Activated CD4-positive, alpha-beta T cell treated with anti-CD3 and anti-CD28 coated beads, Interleukin-2, amount 10 ng/mL, durations not matched to agents 24 days and 14 days (primary cell): ENCODE data around the gene SPRED2. TPM values are rescaled to one million over a fixed set of nuclear protein-coding genes. Genes with fewer than 3 reads are reported as not detected.

Experiments
- DNase-seq: peaks from one replicate; pipeline ENCODE4 v3.0.0; 2022
- H3K27ac Mint-ChIP-seq: one replicate; pipeline ENCODE4 v1.8.0; 2022; ENCODE audit warnings: mild to moderate bottlenecking, mixed read lengths
- H3K27me3 Mint-ChIP-seq: one replicate; pipeline ENCODE4 v1.8.0; 2022; ENCODE audit warnings: mixed read lengths
- H3K36me3 Mint-ChIP-seq: one replicate; pipeline ENCODE4 v1.8.0; 2022; ENCODE audit warnings: low read depth, mild to moderate bottlenecking, mixed read lengths
- H3K4me1 Mint-ChIP-seq: one replicate; pipeline ENCODE4 v1.8.0; 2021; ENCODE audit warnings: mixed read lengths
- H3K4me3 Mint-ChIP-seq: one replicate; pipeline ENCODE4 v1.8.0; 2022; ENCODE audit warnings: mild to moderate bottlenecking, moderate library complexity, mixed read lengths
- H3K9me3 Mint-ChIP-seq: one replicate; pipeline ENCODE4 v1.8.0; 2021; ENCODE audit warnings: mixed read lengths
- intact Hi-C: fragments of 100-400 bp; cut with micrococcal nuclease; formaldehyde crosslinking; loops from one replicate; pipeline ENCODE4 v1.15.1; 2023
- total RNA-seq: library from RNA; stranded (reverse); gene quantifications from 2 replicates; pipeline ENCODE4 v1.2.3, GENCODE V29; 2022

SPRED2 gene
- total RNA-seq, 1 donor from 2014 or later = 9.2 TPM

DNA sequence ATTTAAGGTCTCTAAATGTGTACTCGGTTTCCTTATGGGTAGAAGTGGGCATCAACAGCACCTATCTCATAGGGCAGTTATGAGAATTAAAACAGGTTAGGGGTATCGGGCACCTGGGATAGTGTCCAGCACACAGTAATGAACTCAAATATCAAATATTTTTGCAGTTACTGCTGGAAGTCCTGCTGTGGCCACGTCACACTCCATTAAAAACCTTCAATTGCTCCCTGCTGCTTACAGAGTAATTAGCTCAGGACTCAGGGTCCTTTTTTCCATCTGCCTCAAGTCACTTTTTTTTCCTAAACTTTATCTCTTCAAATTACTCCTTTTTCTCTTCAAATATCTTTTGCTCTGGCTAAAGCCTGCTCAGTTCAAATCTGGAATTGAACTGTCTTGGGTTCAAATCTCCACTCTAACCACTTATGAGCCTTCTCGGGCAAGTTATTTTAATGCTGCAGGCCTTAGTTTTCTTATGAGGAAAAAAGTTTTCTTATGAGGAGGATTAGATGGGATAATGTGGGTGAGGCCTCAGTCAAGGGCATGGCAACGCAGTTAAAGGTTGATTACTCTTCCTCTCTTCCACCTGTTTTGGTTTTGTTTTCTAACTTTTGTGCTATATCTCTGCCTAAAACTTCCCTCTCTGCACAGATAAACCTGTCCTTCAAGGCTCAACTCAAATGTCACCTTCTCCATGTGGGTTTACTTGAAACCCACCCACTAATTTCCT lies 36.6 kb downstream of the SPRED2 start:
- Mint-ChIP-seq H3K36me3 (peaks cover 6% of the 10 kb centered on the region), H3K9me3 (peaks cover 5% of the 10 kb centered on the region), H3K4me3 (no peak overlapping the region), H3K4me1 (peaks cover 47% of the 10 kb centered on the region), H3K27me3 (peaks cover 6% of the 10 kb centered on the region), H3K27ac (no peak overlapping the region)
- intact Hi-C loops = loop anchor here (2.0 kb wide), 1 partner anchor 21 kb away; no protein-coding TSS in a partner anchor
- DNase-seq = no peak

DNA sequence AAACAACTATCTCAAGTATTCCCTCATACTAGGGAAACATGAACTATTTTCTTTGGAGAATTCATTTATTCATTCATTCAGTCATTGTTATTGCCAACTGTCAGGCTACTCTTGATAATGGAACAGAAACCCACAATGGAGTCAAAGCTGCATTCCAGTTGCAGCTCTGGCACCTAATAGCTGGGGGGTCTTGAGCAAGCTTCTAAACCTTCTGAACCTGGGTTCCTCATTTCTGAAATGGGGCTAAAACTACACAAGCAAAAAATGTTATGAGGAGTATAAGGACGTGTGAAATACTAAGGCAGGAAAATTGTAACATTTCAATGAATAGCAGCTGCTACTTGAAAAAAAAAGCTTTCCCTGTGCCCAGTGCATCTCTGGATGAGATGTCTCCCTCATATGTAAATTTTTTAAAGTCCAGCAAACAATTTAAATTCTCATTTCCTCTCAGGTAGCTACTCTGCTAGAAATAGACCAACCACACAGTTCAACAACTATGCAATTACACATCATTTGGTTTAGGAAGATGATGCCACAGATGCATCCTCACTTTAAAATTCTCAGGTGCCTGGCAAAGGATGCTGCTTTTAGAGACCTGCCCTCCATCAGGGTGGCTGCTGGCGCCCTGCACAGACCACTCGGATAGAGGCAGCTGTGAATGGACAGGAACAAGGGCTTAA lies 38.5 kb downstream of the SPRED2 start:
- no peak for DNase-seq
- H3K27me3 Mint-ChIP-seq = peaks cover 5% of the 10 kb centered on the region
- intact Hi-C loops = no loop called here

DNA sequence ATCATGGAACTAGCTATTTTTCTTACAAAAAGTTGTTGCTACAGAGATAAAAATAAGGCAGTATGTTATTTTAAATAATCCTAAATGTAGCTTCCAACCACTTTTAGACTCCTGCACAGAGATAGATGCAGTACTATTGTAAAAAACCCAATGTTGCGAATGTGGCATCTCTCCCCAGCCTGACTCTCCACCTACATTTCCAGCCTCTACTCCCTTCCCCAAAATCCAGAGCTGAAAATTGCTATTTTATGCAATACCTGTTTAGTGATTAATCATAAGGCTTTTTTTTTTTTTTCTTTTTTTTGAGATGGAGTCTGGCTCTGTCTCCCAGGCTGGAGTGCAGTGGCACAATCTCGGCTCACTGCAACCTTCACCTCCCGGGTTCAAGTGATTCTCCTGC lies 39.4 kb downstream of the SPRED2 start:
- Mint-ChIP-seq H3K36me3 (peaks cover 2% of the 10 kb centered on the region), H3K9me3 (peaks cover under 1% of the 10 kb centered on the region), H3K4me1 (peaks cover 57% of the 10 kb centered on the region), H3K4me3 (no peak overlapping the region), H3K27ac (no peak overlapping the region), H3K27me3 (peaks cover 5% of the 10 kb centered on the region)
- intact Hi-C loops = no loop called here
- DNase-seq = no peak

More for the DNA sequence above, 38.5 kb downstream of the SPRED2 start:
- Mint-ChIP-seq H3K4me3 (no peak overlapping the region), H3K9me3 (peaks cover 5% of the 10 kb centered on the region), H3K27ac (no peak overlapping the region), H3K36me3 (peaks cover 6% of the 10 kb centered on the region), H3K4me1 (peaks cover 58% of the 10 kb centered on the region)

DNA sequence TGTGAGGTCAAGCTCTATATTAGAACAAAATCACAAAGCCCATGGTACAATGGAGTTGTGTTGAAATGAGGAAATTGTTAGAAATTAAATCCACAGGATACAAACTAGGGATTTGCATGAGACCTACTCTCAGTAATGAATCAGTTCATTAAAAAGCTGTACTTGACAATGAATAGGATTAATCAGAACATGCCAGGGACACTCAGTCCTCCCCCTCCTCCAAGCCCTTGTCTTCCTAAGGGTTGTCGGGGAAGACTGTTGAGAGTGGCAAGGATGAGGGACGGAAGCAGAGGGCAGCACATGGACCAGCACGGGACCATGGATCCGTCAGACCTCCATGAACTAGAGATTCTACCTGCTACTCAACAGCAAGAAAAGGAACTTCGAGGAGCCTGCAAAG lies 39.8 kb downstream of the SPRED2 start:
- Mint-ChIP-seq H3K27me3 (peaks cover 5% of the 10 kb centered on the region), H3K36me3 (peaks cover 2% of the 10 kb centered on the region), H3K4me1 (peaks cover 54% of the 10 kb centered on the region), H3K4me3 (no peak overlapping the region), H3K9me3 (no peaks in the 10 kb centered on the region), H3K27ac (no peak overlapping the region)
- DNase-seq = no peak
- intact Hi-C loops = no loop called here

DNA sequence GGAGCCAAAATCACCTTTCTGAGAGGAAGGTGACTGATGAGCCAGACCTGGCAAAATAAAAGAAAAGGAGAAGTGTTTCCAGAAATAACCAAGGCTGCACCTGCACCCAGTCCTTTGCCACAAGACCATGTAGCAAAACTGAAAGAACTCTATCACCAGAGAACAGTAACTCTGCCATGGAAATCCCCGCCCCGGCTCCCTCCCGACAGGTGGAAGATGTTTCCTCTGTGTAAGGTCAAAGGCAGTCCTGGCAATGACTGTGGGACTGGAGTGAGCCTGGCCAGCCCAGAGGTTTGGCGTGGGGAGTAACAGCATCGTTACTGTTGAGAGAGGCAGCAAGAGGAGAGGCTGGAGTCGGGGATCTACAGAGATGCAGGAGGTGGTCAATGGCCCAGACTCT lies 42.3 kb downstream of the SPRED2 start:
- peaks cover 8% of the 10 kb centered on the region for H3K27me3 Mint-ChIP-seq
- H3K4me3 Mint-ChIP-seq = peak overlapping the region; percentile 58
- H3K4me1 Mint-ChIP-seq = peaks cover 36% of the 10 kb centered on the region
- no peaks in the 10 kb centered on the region for H3K9me3 Mint-ChIP-seq
- H3K36me3 Mint-ChIP-seq = no peaks in the 10 kb centered on the region
- peak; percentile 83 for DNase-seq
- H3K27ac Mint-ChIP-seq = no peak overlapping the region
- intact Hi-C loops = no loop called here

DNA sequence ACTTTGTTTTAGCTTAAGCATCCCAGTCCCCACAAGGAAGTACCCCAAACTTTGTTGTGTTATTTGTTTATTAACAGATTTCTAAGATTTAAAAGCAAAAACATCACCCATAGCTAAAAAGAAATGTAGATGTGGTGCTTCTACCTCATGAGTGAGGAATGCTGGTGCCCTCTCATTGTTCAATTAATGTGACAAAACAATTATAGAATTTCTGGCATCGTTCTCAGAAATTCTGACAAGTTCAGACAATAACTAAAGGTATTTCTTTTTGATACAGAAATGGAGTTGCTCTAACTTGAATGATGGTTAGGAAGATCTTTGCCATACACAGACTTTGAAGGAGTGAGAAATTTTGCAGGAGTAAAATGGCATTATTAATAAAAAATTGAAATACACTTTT lies 42.9 kb downstream of the SPRED2 start:
- intact Hi-C loops = no loop called here
- Mint-ChIP-seq H3K36me3 (no peaks in the 10 kb centered on the region), H3K4me3 (no peak overlapping the region), H3K9me3 (no peaks in the 10 kb centered on the region), H3K27me3 (peaks cover 8% of the 10 kb centered on the region), H3K27ac (no peak overlapping the region), H3K4me1 (peaks cover 34% of the 10 kb centered on the region)
- DNase-seq = no peak

DNA sequence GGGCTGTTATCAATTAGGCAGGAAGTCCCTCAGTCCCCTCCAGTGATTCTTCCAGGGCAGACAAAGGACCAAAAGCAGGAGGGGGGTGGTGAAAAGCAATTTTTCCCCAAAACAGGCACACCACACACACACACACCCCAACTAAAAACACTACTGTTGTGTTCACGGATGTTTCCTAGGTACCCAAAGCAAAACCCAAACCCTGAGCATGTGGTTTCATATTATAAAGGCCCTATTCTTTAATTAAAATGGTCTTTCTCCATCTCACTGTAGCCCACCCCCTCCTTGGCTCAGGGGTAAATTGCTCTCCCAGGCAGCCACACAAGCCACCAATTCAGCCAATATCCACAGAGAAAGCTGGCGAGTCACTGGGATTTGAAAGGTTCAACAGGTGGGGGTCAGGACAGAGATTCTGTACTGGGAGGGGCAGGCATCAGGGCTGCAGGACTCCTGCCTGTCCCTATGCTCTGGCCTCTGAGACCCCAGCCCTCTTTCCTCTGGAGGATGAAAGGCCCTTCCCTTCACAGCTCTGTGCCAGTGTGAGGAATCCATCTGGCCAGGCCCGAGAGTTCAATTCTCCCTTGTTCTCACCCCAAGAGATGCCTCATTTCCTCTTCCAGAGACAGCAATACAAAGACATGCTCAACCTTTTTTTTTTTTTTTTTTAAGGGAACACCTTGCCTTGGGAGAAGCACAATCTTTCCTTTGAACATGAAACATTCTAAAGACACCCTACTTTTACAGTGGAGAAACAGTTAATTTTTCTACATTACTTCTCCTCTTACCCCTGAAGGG lies 43.6 kb downstream of the SPRED2 start:
- DNase-seq = no peak
- no peak overlapping the region for H3K27ac Mint-ChIP-seq
- H3K27me3 Mint-ChIP-seq = peaks cover 8% of the 10 kb centered on the region
- intact Hi-C loops = no loop called here
- no peak overlapping the region for H3K4me3 Mint-ChIP-seq
- H3K36me3 Mint-ChIP-seq = no peaks in the 10 kb centered on the region
- H3K9me3 Mint-ChIP-seq = no peaks in the 10 kb centered on the region
- H3K4me1 Mint-ChIP-seq = peaks cover 28% of the 10 kb centered on the region

DNA sequence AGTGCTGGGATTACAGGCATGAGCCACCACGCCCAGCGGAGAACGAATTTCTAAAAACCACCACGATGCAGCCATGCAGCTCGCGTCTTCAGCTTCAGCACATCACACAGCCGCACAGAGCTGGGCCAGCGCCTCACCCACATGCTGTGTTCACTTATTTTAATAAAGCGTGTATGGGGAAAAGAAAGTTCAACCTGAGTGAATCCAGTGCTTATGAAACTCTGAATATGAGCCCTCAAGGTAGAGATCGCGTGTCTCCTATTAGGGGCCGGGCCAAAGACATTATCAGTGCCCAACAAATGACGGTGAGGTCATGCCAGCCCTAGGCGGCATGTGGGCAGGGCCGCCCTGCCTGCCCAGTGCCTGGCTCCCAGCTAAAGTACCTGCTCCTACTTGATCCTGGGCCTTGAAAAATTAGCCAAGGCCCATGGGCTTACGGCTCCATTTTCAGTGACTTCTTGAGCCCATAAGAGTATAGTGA lies 44.3 kb downstream of the SPRED2 start:
- no peak overlapping the region for H3K4me3 Mint-ChIP-seq

DNA sequence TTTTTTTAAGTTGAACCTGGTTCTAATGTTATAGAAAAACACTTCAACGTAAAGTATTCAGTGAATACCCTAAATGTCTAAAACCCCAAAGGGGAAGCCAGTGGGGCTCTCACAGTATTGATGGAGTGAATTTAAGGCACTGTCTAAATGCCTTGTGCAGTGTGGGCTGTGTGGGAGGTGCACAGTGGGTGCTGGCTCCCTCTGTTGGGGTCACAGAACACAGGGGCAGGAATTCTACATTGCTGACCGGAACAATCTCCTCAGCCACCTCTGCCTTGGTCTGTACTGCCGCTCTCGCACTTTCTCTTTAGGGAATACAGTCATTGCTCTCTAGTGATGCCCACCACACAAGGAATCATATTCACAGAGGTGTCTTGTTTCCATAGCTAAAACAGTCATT lies 45.4 kb downstream of the SPRED2 start:
- peaks cover 4% of the 10 kb centered on the region for H3K27me3 Mint-ChIP-seq
- H3K4me1 Mint-ChIP-seq = peaks cover 38% of the 10 kb centered on the region

More for the DNA sequence above, 44.3 kb downstream of the SPRED2 start:
- peaks cover 31% of the 10 kb centered on the region for H3K4me1 Mint-ChIP-seq
- no peaks in the 10 kb centered on the region for H3K36me3 Mint-ChIP-seq
- DNase-seq = no peak
- intact Hi-C loops = no loop called here
- H3K27ac Mint-ChIP-seq = no peak overlapping the region
- no peaks in the 10 kb centered on the region for H3K9me3 Mint-ChIP-seq
- peaks cover 8% of the 10 kb centered on the region for H3K27me3 Mint-ChIP-seq

DNA sequence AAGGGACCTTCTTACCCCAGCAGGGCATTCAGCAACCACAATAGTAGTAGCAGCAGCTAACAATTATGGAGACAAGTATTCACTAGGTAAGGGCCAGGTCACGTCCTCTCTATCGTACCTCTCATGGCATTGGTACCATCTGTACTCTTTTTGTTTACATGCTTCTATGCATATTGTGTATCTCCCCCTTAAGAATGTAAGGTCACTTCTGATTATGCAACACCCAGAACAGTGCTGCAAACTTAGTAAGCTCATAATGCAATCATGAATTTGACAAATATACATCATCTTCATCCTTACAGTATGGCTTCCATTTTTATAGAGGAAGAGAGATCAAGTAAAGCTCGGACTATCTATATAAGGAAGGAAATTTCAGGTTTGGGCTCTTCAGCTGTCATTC lies 46.1 kb downstream of the SPRED2 start:
- H3K4me3 Mint-ChIP-seq = no peak overlapping the region
- H3K27me3 Mint-ChIP-seq = peaks cover 6% of the 10 kb centered on the region
- no peaks in the 10 kb centered on the region for H3K9me3 Mint-ChIP-seq
- intact Hi-C loops = no loop called here
- no peak overlapping the region for H3K27ac Mint-ChIP-seq
- peaks cover 45% of the 10 kb centered on the region for H3K4me1 Mint-ChIP-seq
- DNase-seq = no peak
- H3K36me3 Mint-ChIP-seq = no peaks in the 10 kb centered on the region

More for the DNA sequence above, 45.4 kb downstream of the SPRED2 start:
- Mint-ChIP-seq H3K4me3 (no peak overlapping the region), H3K27ac (no peak overlapping the region), H3K36me3 (no peaks in the 10 kb centered on the region), H3K9me3 (no peaks in the 10 kb centered on the region)
- no peak for DNase-seq
- intact Hi-C loops = no loop called here

DNA sequence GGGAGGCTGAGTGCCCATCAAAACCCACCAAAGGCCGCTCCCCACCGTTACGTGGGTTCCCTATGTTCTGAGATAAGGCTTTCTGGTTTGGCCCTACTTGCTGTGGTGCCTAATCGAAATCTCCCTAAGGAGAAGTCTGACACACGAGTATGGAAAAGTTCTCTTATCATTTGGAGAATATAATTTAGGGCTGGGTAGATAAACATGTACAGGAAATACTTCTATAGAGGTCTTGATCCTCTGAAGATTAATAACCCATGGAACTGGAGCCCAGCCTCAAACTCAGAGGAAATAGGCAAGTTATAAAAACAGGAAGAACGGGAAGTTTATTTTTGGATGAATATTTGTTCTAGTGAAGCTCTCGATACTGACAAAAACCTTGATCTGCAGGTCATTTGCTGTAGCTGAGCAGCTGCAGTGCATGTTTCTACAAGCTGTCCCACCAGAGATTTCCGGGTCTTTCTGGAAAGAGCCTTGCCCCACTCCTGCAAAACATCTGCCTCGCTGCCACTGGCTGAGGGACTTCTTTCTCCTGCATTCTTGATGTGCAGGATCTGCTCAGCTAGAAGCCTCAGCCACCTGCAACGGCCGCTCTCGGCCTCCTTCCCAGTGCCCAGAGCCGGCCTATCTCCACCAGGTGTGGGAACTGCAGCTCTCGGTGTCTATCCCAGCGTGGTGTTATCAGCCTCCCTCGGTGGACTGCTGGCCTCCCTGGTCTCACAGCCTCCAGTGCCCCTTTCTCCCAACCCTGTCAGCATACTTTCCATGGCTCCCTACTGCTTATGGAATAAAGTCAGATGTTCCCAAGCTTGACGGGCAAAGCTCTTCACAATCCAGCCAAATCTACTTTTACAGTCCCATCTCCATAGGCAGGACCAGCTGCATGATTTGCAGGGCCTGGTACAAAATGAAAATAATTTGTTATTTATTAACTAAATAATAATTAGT lies 48.6 kb downstream of the SPRED2 start:
- Mint-ChIP-seq H3K36me3 (no peaks in the 10 kb centered on the region), H3K27ac (no peak overlapping the region), H3K4me1 (peaks cover 39% of the 10 kb centered on the region), H3K4me3 (no peak overlapping the region), H3K27me3 (peaks cover 8% of the 10 kb centered on the region), H3K9me3 (no peaks in the 10 kb centered on the region)
- intact Hi-C loops = loop anchor here (1.0 to 5.0 kb wide), 6 partner anchors 25 to 169 kb away; no protein-coding TSS in a partner anchor
- no peak for DNase-seq

DNA sequence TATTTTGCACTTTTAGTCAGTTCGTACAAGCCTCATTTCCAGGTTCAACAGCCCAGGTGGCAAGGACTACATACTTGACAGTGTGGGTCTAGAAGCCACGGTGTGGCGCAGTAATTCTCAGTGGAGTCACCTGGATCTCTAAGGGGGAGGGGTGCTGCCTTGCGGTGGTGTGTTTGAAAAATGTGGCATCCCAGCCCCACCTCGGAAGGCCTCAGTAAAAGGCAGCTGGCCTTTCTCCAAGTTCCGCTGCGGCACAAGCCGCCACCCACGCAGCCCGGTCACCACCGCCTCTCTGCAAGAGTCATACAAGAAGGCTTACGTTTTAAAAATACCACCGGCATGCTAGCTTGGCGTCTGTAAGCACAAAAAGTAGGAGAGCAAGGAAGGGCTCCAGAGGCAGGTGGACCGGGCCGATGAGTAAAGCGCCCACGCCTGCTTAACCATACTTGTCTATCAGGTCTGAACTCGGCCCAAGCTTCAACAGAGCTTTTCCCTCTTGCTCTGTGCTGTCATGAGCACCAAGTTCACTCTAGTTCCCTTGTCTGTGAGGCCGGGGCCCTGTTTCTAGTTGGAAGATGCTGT lies 49.5 kb downstream of the SPRED2 start:
- H3K27ac Mint-ChIP-seq = peak overlapping the region; percentile 68
- H3K4me1 Mint-ChIP-seq = peaks cover 40% of the 10 kb centered on the region

More for the DNA sequence above, 49.5 kb downstream of the SPRED2 start:
- peak overlapping the region; percentile 42 for H3K4me3 Mint-ChIP-seq
- H3K36me3 Mint-ChIP-seq = no peaks in the 10 kb centered on the region
- DNase-seq = peak; percentile 89
- H3K27me3 Mint-ChIP-seq = peaks cover 8% of the 10 kb centered on the region
- intact Hi-C loops = loop anchor here (1.0 to 5.0 kb wide), 7 partner anchors 24 to 170 kb away; no protein-coding TSS in a partner anchor
- H3K9me3 Mint-ChIP-seq = no peaks in the 10 kb centered on the region
